GM18867 (cell line): Measurements from ENCODE around the gene ARRDC2.
A peak's percentile ranks its signal among the peaks of the same experiment; 100 is the strongest.
"Not testable (repeated sequence)": the region's sequence is repeated elsewhere in the genome, so short reads cannot be mapped to it uniquely, and the experiment has no call there.

Source experiments
- ATAC-seq: cut with Tn5 transposase; IDR thresholded peaks from one replicate; pipeline ENCODE4 v1.9.1; 2021; ENCODE audit warnings: mild to moderate bottlenecking, moderate library complexity; ENCODE audit not compliant: unreplicated experiment

The ARRDC2 gene

DNA sequence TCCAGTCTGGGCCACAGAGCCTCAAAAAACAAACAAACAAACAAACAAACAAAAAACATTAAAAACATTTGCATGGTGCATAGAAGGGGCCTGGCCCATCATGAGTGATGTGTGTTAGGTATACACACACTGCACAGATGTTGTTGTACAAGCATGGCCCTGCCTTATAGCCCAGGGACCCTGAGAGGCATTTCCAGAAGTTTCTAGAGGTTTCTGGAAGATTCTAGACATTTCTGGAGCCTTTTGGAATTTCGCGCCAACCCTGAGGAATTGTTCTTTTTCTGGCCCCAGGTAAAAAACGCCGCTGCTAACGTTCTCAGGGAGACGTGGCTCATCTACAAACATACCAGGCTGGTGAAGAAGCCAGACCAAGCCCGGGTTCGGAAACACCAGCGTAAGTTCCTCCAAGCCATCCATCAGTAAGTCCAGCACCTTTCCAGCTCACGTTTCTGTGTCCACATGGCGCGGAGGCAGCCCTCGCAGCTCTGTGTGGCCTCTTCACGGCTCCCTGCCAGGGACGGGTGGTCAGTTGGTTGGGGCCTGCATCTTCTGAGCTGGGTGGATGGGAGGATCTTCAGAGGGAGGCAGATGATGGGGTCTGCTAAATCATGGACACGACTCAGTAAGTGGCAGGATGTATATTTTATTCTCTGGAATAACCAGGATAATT, 18.4 kb upstream of the ARRDC2 start:
- ATAC-seq, result no peak

DNA sequence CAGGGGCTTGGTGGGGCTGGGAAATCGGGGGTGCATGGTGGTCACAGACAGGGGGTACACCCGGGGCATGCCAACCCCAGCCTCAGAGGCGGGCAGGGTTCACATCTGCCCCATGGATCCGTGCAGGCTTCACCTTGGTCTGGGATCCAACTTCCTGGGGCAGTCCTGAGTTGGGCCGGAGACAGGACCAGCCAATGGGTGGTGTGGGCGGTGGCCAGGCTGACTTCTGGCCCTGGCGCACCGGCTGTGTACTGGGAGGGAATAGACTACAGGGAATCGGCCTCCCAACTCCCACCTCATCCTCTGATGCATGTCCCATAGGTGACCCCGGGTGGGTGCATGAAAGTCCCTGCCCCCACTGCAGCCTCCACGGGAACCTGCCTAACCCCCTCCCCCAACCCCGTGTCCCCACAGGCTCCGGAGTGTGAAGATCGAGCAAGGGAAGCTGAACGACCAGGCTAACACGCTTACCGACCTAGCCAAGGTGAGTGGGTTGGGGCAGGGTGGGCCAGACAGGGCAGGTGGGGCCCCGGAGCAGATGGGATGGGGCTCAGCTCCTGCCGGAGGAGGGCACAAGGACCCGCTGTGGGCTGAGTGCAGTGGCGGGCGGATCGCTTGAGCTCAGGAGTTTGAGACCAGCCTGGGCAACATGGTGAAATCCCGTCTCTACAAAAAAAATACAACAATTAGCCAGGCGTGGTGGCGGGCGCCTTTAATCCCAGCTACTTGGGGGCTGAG, 14.7 kb upstream of the ARRDC2 start:
- no peak for ATAC-seq

DNA sequence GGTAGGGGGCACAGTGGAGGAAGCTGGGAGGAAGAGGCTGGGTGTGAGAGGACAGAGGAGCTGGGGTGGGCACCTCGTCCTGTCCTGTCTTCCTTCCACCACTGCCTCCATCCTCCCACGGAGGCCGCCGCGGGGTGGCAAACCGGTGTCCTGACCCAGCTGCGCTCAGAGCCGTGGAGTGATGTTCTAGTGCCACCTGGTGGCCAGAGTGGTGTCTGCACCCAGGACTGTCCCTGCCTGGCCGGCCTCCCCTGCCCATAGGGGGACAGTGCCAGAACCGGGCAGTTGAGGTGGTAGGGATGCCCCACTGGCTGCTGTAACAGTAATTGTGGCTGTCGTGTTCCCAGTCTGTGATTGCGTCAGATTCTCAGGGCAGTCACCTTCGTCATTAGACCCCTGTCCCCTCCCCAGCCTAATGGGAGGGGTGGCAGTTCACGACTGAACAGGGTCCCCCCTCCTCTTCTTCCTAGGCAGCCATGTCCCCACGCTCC, 11.1 kb upstream of the ARRDC2 start:
- ATAC-seq, result no peak

DNA sequence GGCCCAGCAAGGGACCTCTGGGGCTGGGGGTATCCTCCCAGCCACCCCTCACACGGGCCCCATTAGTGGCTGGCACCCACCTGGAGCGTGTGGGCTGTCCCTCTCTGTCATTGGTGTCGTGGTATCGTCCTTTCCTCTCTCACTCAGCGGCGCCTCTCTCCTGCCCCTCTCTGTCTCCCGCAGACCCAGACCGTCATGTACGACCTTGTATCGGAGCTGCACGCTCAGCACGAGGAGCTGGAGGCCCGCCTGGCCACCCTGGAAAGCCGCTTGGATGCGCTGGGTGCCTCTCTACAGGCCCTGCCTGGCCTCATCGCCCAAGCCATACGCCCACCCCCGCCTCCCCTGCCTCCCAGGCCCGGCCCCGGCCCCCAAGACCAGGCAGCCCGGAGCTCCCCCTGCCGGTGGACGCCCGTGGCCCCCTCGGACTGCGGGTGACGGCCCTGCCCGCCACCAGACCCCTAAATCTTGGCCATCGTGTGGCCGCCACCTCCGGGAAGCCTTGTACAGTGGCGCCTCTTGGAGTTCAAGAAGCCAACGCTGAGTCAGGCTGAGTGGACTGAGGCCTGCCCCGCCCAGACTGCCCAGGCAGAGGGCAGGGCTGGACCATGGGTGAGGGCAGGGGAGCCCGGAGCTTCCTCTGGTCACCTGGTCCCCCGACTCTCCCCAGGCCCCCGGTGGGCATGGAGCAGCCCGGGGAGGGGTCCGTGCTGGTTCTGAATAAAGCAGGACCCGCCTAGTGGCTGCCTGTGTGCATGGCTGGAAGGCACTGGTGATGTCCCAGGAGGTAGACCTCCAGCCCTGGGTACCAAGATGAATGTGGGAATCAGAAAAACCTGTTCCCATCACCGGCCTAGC, 9.8 kb upstream of the ARRDC2 start:
- ATAC-seq, result no peak

DNA sequence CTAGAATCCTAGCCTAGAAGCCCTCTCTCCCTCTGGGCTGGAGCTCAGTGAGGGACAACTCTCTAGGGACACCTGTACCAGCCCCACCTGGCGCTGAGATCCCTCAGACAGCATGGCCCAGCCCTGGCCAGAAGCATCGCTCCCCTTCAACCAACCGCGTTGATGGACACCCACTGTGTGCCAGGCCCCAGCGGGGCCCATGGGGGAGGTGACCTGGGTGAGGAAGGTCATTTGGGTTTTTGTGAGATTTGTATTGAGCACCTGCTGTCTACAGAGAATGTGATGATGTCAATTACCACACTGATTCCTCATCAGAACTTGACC, 9.2 kb upstream of the ARRDC2 start:
- ATAC-seq, result no peak

DNA sequence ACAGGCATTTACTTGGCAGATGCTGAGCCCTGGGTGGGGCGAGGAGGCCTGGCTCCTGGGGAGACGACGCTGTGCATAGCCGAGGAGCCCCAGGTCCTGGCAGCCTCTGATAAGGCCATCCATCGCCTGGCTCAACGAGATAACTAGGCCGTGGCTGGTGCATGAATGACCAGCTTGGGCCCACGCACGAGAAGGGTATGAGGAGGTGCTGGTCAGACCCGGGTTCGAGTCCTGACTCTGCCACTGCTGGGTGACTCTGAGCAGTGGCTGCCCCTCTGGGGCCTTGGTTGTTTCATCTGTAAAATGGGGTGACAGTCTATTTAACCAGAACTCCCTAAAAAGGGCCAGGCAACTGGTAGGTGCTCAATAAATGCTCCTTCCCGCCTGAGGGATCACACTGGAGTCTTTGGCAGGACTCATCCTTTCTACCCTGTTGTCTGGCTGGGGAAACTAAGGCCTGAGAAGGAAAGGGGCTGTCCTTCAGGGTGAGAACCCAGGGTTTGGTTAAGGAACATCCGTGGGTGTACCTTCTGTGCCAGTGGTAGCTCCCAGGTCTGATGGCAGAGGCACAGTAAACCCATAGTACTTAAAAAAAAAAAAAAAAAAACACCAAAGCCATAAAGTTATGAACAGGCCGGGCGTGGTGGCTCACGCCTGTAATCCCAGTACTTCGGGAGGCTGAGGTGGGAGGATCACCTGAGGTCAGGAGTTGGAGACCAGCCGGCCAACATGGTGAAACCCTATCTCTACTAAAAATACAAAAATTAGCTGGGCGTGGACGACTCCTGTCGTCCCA, 8.1 kb upstream of the ARRDC2 start:
- no peak for ATAC-seq

GRCh38 chr19:18000480-18000914, 7.5 kb upstream of the ARRDC2 start:
- no peak for ATAC-seq

- ATAC-seq, result peak; percentile 67
Measured at GRCh38 chr19:18000915-18001776, 6.8 kb upstream of the ARRDC2 start.

GRCh38 chr19:18001777-18002345, 6.1 kb upstream of the ARRDC2 start:
- peak; percentile 2 for ATAC-seq

DNA sequence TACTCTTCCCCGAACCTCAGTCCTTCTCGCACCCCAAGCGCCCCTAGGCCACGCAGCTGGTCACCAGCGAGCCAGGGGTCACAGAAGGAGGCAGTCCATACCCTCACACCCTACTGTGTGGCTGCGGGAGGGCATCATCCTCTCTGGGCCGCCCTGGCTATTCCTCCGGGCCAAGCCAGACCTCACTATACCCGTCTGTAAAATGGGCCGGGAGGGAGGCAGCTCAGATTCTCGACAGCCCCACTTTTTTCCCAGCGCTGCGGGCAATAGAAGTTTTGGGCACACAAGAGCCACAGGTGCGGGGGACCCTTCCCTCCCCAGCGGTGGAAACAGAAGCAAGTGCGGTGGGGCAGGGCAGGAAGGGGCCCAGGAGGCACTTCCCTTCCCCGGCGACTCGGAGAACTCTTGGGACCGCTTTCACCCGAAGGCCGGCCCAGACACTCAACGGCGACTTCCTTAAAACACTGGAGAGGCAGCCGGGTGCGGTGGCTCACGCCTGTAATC, 5.6 kb upstream of the ARRDC2 start:
- ATAC-seq, result no peak

- ATAC-seq, result not testable (repeated sequence)
Measured at GRCh38 chr19:18005750-18006149, 2.2 kb upstream of the ARRDC2 start.

- ATAC-seq, result peak; percentile 66
Measured at GRCh38 chr19:18007044-18007916, 690 bp upstream of the ARRDC2 start.

- no peak for ATAC-seq
Measured at GRCh38 chr19:18008814-18009213, 844 bp downstream of the ARRDC2 start.

DNA sequence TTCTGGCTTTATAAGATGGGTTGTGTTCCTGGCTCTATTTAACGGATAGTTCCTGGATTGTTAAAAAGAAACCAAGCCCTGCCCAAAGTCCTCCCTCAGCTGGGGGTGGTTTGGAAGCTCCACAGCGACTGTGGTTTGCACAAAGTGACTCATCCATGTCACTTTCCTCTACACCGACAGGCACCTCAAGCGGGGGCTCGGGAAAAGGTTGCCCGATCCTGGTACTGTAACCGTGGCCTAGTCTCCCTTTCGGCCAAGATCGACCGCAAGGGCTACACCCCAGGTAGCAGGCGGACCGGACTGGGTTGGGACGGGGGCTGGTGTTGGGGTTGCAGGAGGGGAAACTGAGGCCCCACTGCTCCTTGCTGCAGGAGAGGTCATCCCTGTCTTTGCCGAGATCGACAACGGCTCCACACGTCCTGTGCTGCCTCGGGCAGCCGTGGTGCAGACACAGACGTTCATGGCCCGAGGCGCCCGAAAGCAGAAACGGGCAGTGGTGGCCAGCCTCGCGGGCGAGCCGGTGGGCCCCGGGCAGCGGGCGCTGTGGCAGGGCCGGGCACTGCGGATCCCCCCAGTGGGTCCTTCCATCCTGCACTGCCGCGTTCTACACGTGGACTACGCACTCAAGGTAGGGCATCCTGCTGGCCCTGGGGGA, 1.6 kb downstream of the ARRDC2 start:
- ATAC-seq, result no peak

DNA sequence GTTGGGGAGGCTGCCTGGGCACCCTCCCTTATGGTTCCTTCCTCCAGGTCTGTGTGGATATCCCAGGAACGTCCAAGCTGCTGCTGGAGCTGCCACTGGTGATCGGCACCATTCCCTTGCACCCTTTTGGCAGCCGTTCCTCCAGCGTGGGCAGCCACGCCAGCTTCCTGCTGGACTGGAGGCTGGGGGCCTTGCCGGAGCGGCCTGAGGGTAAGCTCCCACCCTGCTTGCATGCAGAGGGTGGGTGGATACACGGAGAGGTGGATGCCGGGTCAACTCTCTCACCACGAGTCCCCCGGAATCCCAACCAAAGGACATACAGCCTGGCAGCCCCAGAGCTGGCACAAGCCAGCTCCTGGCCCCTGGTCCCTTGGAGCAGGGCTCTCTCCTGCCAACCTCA, 2.2 kb downstream of the ARRDC2 start:
- no peak for ATAC-seq

DNA sequence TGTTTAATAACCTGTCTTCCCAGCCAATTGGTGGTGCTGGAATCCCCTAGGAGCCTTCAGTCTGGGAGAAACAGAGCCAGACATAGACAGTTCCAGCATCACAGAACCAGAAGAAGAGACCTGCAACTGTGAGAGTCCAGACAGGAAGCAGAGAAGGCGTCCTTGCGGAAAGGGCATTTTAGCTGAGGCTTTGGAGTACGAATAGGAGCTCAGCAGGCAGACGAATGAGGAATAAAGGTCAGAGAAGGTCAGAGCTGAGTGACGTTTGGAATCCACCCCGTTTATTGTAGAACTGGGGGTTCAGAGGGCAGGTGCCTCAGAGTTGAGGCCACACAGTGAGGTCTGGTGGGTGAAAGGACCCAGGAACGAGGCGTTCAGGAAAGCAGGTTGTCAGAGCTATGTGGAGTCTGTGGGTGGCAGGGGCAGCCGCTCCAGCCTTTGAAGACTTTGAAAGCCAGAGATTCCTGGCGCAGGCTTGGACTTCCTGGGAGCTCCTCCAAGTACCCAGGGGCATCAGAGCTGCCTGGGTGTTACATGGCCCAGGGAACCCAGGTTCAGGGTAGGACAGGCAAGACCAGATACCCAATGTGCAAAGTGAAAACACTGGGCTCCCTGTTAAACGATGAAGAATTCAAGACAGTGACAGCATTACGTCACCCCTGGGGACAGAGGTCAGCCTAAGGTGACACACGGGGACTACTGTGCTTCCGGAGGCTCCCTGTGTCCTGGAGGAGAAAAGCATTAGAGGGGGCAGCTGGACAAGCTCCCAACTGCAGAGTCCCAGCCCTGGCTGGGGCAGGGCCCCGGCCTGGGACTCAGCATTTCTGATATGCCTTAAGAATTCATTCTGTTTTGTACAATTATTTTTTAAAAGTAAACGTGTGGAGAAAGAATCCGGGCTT, 5.5 kb downstream of the ARRDC2 start:
- no peak for ATAC-seq

DNA sequence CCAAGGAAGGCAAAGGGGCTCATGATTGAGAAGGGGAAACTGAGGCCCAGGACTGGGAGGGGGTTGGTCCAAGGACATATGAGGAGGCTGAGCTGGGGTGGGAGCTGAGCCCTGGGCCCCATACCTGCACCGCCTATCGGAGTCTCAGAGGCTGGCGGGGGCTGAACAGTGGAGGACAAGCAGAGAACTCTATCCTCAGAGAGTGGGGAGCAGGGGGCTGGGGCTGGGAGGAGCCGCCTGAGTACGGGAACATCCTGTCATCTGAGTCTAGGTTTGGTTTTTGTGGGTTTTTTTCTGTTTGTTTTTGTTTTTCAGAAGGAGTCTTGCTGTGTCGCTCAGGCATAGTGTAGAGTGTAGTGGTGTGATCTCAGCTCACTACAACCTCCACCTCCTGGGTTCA, 6.2 kb downstream of the ARRDC2 start:
- no peak for ATAC-seq
